Breast epithelium (tissue), 4 donors: ENCODE data around the gene SUMO2. TPM values are rescaled to one million over a fixed set of nuclear protein-coding genes. Genes with fewer than 3 reads are reported as not detected.

ENCODE experiments used
- DNase-seq, 2 donors: peaks; one replicate each; pipeline ENCODE4 v3.0.0-alpha.2; 2019; ENCODE audit warnings: low spot score in 2 of 2
- H3K27ac ChIP-seq, 2 donors: fragments of 200-600 bp; sonication (generic) in 1 of 2; one replicate each; pipeline ENCODE4 v1.5.1; 2016 to 2019; ENCODE audit warnings: mild to moderate bottlenecking in 1 of 2
- H3K27me3 ChIP-seq, 2 donors: fragments of 200-600 bp; sonication (generic) in 1 of 2; one replicate each; pipeline versions ENCODE4 v1.5.1 to v1.6.0; 2017 to 2019; ENCODE audit warnings: control low read depth in 1 of 2, mild to moderate bottlenecking in 1 of 2
- H3K36me3 ChIP-seq: fragments of 200-600 bp; one replicate; pipeline ENCODE4 v1.5.1; 2019
- H3K4me1 ChIP-seq, 2 donors: fragments of 200-600 bp; sonication (generic); one replicate each; pipeline ENCODE4 v1.5.1; 2016 to 2019; ENCODE audit warnings: control low read depth in 1 of 2
- H3K4me3 ChIP-seq, 3 donors: fragments of 200-600 bp; sonication (generic); 1 replicate in 2 of 3; 2 replicates in 1 of 3; pipeline ENCODE4 v1.5.1; 2016 to 2019; ENCODE audit warnings: mild to moderate bottlenecking in 3 of 3, moderate library complexity in 2 of 3
- H3K9me3 ChIP-seq, 2 donors: fragments of 200-600 bp; sonication (generic) in 1 of 2; one replicate each; pipeline ENCODE4 v1.5.1; 2016 to 2019; ENCODE audit warnings: control low read depth in 1 of 2
- POLR2A ChIP-seq: fragments of 450-650 bp; IDR thresholded peaks from one replicate; pipeline ENCODE4 v1.6.1; 2016; ENCODE audit warnings: antibody characterized with exemption, mild to moderate bottlenecking, moderate library complexity
- POLR2AphosphoS5 ChIP-seq, 3 donors: sonication (generic); formaldehyde crosslinking; IDR thresholded peaks; one replicate each; pipeline ENCODE4 v1.6.1; 2017; ENCODE audit warnings: antibody characterized with exemption in 3 of 3
- intact Hi-C: fragments of 100-400 bp; cut with DNase I; formaldehyde crosslinking; loops from one replicate; pipeline ENCODE4 v1.15.1; 2023; ENCODE audit warnings: low total_unique reads
- total RNA-seq, 3 donors: library from RNA; depleted of rRNA; stranded (reverse); fragments of >200 nt; gene quantifications; one replicate each; pipeline ENCODE4 v1.1.0, GENCODE V29; 2016
- TF ChIP-seq, protein P1 (sequence below), 3 donors: fragments of 450-650 bp; IDR thresholded peaks; one replicate each; pipeline ENCODE4 v1.5.1; 2016 to 2017; ENCODE audit warnings: antibody characterized with exemption in 3 of 3, mild to moderate bottlenecking in 3 of 3, moderate library complexity in 3 of 3

The SUMO2 gene
- total RNA-seq, 3 donors from 2014 or later, result 68.8 to 78.6 (median 74.6) TPM

DNA sequence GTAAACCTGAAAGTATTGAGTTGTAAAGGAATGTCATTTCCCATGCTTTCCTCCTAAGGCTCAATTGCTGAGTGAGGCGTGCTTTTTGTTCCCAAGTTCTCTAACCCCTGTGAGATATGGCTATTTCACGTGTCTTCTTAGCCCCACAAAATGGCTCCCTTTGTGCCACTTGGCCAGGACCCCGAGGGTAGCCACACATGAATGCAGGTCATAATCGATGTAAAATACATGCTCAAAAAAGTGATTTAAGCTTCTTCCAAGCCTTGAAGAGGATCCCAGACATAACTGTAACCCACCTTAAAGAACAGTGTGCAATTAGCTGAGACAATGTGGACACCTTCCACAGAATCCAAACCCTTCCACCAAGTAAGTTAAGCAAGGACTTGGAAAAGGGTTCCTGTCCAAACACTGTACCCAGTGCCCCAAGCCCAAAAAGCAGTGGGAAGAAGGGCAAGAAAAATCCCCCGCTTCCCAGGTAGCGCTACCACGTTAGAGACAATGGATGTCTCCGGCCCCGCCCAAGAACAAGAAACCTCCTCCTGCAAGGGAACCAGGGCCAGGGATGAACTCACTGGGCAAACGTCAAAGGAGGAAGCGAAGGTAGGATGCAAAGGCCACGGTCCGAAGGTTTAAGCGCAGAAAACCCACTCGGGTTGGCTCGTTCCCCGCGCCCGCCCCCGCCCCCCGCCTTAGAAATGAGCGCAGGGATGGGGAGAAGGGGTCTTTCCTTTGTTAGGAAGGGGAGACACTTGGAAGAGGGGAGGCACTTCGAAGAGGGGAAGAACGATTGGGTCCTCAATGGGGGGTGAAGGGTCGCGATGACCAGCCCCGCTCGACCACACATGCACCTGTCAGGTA is 29.6 kb downstream of the SUMO2 start:
- peak overlapping the region in 1 of 2 donors; percentile 40 for H3K27ac ChIP-seq
- TF ChIP-seq POLR2A (no peak), POLR2AphosphoS5 (IDR thresholded peaks at IDR 0.05) (no peak)
- TF ChIP-seq, protein P1, sequence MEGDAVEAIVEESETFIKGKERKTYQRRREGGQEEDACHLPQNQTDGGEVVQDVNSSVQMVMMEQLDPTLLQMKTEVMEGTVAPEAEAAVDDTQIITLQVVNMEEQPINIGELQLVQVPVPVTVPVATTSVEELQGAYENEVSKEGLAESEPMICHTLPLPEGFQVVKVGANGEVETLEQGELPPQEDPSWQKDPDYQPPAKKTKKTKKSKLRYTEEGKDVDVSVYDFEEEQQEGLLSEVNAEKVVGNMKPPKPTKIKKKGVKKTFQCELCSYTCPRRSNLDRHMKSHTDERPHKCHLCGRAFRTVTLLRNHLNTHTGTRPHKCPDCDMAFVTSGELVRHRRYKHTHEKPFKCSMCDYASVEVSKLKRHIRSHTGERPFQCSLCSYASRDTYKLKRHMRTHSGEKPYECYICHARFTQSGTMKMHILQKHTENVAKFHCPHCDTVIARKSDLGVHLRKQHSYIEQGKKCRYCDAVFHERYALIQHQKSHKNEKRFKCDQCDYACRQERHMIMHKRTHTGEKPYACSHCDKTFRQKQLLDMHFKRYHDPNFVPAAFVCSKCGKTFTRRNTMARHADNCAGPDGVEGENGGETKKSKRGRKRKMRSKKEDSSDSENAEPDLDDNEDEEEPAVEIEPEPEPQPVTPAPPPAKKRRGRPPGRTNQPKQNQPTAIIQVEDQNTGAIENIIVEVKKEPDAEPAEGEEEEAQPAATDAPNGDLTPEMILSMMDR (IDR thresholded peaks at IDR 0.05), result no peak
- no peaks in the 10 kb centered on the region for H3K36me3 ChIP-seq
- no peaks in the 10 kb centered on the region for H3K9me3 ChIP-seq
- DNase-seq, result no peak
- intact Hi-C loops, result no loop called here
- no peaks in the 10 kb centered on the region for H3K27me3 ChIP-seq
- no peaks in the 10 kb centered on the region for H3K4me1 ChIP-seq
- peak overlapping the region; percentile 77 to 92 (median 86) for H3K4me3 ChIP-seq

GRCh38 chr17:75152523-75152921 is 30.2 kb downstream of the SUMO2 start:
- DNase-seq, result no peak
- H3K4me1 ChIP-seq, result no peaks in the 10 kb centered on the region
- no peaks in the 10 kb centered on the region for H3K9me3 ChIP-seq
- no peak overlapping the region for H3K27ac ChIP-seq
- no peaks in the 10 kb centered on the region for H3K27me3 ChIP-seq
- TF ChIP-seq, protein P1 (IDR thresholded peaks at IDR 0.05), result no peak
- TF ChIP-seq POLR2AphosphoS5 (IDR thresholded peaks at IDR 0.05) (no peak), POLR2A (no peak)
- intact Hi-C loops, result no loop called here
- no peaks in the 10 kb centered on the region for H3K36me3 ChIP-seq
- H3K4me3 ChIP-seq, result no peak overlapping the region

DNA sequence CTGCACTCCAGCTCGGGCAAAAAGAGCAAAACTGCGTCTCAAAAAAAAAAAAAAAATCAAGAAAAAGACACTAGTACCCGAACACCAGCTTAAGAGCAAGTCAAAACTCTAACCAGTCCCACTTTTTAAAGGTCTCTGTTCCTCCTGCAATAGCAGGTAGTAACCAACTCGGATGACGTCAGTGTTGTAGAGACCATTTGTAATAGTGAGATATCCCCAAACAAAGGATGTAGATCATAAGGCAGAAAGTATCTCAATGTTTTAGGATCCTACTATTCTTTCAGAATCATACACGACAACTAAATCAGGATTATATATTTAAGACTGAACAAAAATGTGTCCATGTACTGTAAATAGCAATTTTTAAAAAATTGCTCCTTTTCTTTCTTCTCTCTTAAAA is 30.8 kb downstream of the SUMO2 start:
- H3K9me3 ChIP-seq, result no peaks in the 10 kb centered on the region
- H3K36me3 ChIP-seq, result no peaks in the 10 kb centered on the region
- DNase-seq, result no peak
- H3K27ac ChIP-seq, result no peak overlapping the region
- H3K27me3 ChIP-seq, result no peaks in the 10 kb centered on the region
- TF ChIP-seq POLR2A (no peak), POLR2AphosphoS5 (IDR thresholded peaks at IDR 0.05) (no peak)
- TF ChIP-seq, protein P1 (IDR thresholded peaks at IDR 0.05), result no peak
- intact Hi-C loops, result no loop called here
- no peaks in the 10 kb centered on the region for H3K4me1 ChIP-seq
- no peak overlapping the region for H3K4me3 ChIP-seq

GRCh38 chr17:75147878-75148546 is 34.7 kb downstream of the SUMO2 start:
- TF ChIP-seq POLR2A, result no peak
- TF ChIP-seq, protein P1 (IDR thresholded peaks at IDR 0.05), result no peak
- TF ChIP-seq POLR2AphosphoS5 (IDR thresholded peaks at IDR 0.05), result no peak
- no peak for DNase-seq
- Histone ChIP-seq H3K27me3 (no peaks in the 10 kb centered on the region), H3K27ac (no peak overlapping the region), H3K9me3 (no peaks in the 10 kb centered on the region), H3K36me3 (no peaks in the 10 kb centered on the region), H3K4me1 (no peaks in the 10 kb centered on the region), H3K4me3 (no peak overlapping the region)
- intact Hi-C loops, result no loop called here

GRCh38 chr17:75146592-75146991 is 36.2 kb downstream of the SUMO2 start:
- no peak overlapping the region for H3K4me3 ChIP-seq
- H3K4me1 ChIP-seq, result no peaks in the 10 kb centered on the region
- no peaks in the 10 kb centered on the region for H3K36me3 ChIP-seq
- intact Hi-C loops, result no loop called here
- TF ChIP-seq POLR2A, result no peak
- TF ChIP-seq POLR2AphosphoS5 (IDR thresholded peaks at IDR 0.05), result no peak
- TF ChIP-seq, protein P1 (IDR thresholded peaks at IDR 0.05), result no peak
- no peaks in the 10 kb centered on the region for H3K9me3 ChIP-seq
- DNase-seq, result no peak
- H3K27me3 ChIP-seq, result no peaks in the 10 kb centered on the region
- no peak overlapping the region for H3K27ac ChIP-seq
